Caki2 (cell line): Measurements from ENCODE around the gene TAC1. TPM values are rescaled to one million over a fixed set of nuclear protein-coding genes. Genes with fewer than 3 reads are reported as not detected.
"Not testable (repeated sequence)": the region's sequence is repeated elsewhere in the genome, so short reads cannot be mapped to it uniquely, and the experiment has no call there.

Experiments used
- DNase-seq: peaks from one replicate; pipeline ENCODE4 v3.0.0-alpha.2; 2015; ENCODE audit warnings: low read depth
- in situ Hi-C: cut with HindIII; loops from 2 replicates; pipeline ENCODE4 v1.10.0; 2016; ENCODE audit warnings: low sequenced_read_pairs, low pct_unique_long_range_greater_than_20kb, mixed read lengths
- total RNA-seq: library from RNA; depleted of rRNA; stranded (reverse); fragments of >200 nt; shearing (Covaris generic); gene quantifications from 2 replicates; pipeline ENCODE4 v1.2.3, GENCODE V29; 2014; ENCODE audit warnings: low replicate concordance; rRNA removed

TAC1 gene
- not detected in 2 replicates for total RNA-seq

DNA sequence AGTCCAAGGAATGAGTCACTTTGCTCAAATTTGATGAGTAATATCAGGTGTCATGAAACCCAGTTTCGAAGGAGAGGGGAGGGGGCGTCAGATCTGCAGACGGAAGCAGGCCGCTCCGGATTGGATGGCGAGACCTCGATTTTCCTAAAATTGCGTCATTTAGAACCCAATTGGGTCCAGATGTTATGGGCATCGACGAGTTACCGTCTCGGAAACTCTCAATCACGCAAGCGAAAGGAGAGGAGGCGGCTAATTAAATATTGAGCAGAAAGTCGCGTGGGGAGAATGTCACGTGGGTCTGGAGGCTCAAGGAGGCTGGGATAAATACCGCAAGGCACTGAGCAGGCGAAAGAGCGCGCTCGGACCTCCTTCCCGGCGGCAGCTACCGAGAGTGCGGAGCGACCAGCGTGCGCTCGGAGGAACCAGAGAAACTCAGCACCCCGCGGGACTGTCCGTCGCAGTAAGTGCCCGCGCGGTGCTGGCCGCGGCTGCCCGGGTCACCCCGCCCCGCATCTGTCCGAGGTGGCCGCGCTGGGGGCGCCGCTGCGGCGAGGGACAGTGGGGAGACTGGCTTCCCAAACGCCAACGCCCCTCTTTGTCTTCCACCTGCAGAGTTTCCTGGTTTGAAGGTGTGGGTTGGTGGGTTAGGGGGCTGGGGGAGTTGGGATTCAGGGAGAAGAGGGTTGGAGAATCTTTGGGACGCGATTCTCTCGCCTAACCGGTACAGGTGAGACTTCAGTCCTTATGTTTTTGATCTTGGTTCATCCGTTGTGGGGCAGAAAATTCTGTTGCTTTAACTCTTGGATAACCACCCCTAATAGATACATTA lies at the start of gene TAC1:
Gene TAC1, plus strand, starts transcription at position 351 of the 829 bp plus-strand sequence. CDS start 527 bp downstream, outside the sequence.
- no peak for DNase-seq
- in situ Hi-C loops, result no loop called here

- DNase-seq, result no peak
- in situ Hi-C loops, result no loop called here
These were observed 45.9 kb upstream of the TAC1 start for GRCh38 chr7:97685952-97686351.

GRCh38 chr7:97693586-97693985 lies 38.3 kb upstream of the TAC1 start:
- DNase-seq, result no peak
- in situ Hi-C loops, result no loop called here

DNA sequence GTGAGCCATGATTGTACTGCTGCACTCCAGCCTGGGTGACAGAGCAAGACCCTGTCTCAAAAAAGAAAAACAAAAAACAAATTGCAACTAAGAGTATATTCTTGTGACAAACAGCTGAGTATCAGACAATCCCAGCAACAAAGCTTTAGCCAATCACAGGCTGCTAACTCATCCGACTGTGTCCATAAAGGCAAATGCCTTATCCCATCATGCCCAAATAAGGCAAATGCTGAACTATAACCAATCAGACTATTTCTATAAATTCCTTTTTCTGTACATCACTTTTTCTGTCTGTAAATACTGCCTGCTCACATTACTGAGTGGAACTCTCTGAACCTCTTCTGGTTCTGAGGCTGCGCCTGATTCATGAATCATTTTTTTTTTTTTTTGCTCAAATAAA lies 37.5 kb upstream of the TAC1 start:
- DNase-seq, result no peak
- in situ Hi-C loops, result no loop called here

DNA sequence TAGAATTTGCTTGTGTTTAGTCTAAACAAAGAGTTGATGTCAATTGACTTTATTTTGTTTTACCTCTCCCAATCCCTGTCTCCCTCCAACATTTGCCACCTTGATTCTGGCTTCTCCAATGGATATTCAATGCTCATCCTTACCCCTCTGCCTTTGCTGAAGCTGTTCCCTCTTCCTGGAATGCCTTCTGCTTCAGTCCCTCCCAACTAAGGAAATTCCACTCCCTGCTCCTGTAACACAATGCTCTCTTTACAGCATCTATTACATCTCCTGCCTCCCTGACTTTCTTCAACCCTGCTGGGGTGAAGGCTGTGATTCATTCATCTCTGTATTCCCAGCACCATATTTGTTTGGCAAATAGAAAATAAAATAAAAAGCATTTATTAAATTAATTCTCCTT lies 34.5 kb upstream of the TAC1 start:
- in situ Hi-C loops, result no loop called here
- no peak for DNase-seq

DNA sequence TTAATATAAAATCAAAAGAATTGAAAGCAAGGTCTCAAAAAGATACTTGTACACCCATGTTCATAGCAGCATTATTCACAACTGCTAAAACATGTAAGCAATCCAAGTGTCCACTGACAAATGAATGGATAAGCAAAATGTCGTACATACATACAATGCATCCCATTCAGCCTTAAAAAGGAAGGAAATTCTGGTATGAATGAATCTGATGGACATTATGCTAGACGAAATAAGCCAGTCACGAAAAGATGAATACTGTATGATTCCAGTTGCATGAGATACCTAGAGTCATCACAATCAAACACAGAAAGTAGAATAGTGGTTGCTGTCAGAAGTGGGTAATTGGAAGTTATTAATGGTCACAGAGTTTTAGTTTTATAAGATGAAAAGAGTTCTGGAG lies 9.5 kb upstream of the TAC1 start:
- in situ Hi-C loops, result no loop called here
- no peak for DNase-seq

DNA sequence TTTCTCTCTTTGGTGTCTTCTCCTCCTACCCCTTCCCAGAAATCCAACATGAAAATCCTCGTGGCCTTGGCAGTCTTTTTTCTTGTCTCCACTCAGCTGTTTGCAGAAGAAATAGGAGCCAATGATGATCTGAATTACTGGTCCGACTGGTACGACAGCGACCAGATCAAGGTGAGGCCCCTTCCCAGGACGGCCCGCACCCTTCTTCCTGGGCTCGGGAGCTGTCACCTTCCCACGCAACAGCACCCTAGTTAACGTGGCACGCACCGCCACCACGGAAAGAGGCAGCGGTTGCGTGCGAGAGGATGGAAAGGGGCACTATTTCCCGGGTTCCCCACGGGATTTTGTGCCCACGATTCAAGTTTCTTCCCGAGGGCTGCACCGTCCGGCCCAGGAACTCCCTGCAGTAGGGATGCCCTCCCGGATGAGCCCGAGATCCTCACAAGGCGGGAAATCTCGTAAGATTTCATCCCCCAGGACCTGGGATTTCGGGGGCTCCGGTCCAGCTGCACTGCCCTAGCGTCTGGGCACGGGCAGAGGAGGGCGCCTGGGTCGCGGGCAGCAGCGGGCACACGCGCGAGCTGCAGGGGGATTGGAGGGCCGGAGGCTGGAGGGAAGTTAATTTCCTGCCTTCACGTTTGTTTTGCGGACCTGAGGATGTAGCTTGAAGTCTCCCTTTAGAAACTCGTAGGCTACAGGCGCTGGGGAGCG lies 834 bp downstream of the TAC1 start:
- DNase-seq, result no peak
- in situ Hi-C loops, result no loop called here

- in situ Hi-C loops, result no loop called here
- DNase-seq, result no peak
These were observed 1.6 kb downstream of the TAC1 start for GRCh38 chr7:97733276-97734161.

DNA sequence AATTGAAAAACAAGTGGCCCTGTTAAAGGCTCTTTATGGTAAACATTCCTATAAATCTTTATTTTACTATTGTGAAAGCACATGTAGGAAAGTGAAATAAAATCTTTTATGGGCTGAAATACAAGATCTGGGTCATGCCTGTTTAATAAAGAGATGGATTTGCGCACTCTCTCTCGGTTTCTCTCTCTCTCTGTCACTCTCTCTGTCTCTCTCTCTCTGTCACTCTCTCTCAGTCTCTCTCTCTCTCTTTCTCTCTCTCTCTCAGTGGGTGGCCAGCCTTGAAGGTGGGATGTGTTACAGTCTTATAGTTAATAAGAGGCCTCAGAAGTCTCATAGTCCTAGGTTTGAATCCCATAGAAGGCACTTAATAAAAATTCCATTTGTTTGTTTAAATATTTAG lies 2.4 kb downstream of the TAC1 start:
- in situ Hi-C loops, result no loop called here
- no peak for DNase-seq

- DNase-seq, result no peak
- in situ Hi-C loops, result no loop called here
These were observed 3.2 kb downstream of the TAC1 start for GRCh38 chr7:97735075-97735474.

DNA sequence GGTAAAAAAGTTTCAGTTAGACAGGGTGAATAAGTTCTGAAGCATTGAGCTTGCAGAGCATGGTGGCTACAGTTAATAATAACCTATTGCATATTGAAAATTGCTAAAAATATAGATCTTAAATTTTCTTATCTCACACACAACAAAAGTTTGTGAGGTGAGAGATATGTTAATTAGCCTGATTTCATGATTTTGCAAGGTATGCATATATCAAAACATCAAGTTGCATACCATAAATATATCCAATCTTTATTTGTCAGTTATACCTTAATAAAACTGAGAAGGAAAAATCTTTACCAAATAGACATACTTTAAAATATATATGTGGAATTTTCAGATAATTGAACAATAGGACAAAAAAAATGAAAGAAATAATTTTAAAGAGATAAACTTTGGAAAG lies 16.6 kb downstream of the TAC1 start:
- no peak for DNase-seq
- in situ Hi-C loops, result no loop called here

DNA sequence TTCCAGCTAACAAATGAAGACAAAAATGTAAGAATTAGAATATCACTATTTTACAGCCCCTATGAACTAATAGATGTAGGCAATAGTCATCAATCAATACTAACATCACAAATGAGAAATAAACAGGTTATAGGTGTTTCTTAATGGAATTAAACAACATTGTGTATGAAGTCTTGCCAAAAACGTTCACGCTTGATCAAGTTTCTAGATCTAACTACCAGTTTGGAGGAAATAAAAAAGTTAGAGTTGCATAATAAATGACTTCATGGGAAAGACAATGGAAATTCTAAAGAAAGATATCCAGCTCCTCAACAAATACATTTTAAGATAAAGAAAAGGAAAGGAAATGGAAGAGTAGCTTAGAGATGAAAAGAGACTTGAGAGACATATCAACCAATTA lies 19.7 kb downstream of the TAC1 start:
- in situ Hi-C loops, result no loop called here
- no peak for DNase-seq

DNA sequence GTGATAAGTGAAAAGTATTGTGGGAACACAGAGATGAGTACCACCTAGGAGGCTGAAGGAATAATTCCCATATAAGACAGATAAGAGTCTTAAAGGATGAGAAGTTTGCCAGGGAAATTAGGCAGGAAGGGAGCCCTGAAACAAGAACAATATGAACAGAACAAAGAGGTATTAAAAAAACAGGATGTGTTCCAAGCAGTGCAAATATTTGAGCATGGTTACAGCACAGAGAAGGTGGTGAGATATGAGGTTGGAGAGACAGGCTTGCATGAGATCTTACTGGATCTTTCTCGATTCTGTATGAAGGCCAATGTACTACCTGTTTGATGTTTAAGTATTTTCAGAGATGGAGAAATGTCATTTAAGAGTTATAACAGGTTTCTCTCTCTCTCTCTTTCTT lies 20.3 kb downstream of the TAC1 start:
- in situ Hi-C loops, result no loop called here
- no peak for DNase-seq

GRCh38 chr7:97757824-97758223 lies 25.9 kb downstream of the TAC1 start:
- no peak for DNase-seq
- in situ Hi-C loops, result no loop called here

GRCh38 chr7:97770850-97771249 lies 39.0 kb downstream of the TAC1 start:
- in situ Hi-C loops, result no loop called here

GRCh38 chr7:97771576-97771975 lies 39.7 kb downstream of the TAC1 start:
- in situ Hi-C loops, result no loop called here
- peak; percentile 2 for DNase-seq

More at GRCh38 chr7:97770850-97771249, 39.0 kb downstream of the TAC1 start:
- DNase-seq, result peak; percentile 59

DNA sequence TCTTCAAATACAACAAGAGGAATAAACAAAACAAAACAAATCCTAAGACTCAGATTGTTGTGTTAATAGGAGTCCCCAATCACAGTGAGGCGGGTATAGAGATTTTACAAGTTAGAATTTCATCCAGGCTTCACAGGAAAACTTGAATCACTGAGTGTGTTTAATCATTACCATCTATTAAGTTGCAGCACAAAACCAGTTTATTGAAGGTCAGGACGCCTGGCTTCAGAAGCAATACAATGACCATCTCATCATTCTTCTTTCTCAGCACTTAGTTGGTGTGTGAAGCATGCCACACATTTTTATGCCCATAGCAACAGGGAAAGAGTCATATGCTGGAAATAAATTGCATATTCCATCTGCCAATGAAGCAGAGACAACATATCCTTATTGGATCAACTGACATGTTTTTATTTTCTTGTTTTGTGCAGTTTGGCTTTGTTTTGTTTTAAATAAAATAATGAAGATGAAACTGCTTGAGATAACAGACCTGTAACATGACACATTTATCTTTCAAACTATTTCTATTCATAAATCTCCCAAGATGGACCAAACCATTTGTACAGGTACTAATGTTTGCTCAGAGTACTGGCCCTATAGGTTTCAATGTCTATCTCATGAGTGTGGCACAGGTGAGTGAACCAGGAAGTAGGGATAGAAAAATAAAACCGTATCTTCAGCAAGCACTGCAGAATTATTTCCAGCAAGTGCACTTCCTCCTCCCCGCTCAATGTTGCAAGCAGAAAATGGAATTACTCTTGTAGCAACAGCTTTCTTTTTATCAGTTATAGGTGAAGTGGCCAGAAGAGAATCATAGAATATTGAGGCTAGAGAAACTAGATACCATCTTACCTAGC lies 40.4 kb downstream of the TAC1 start:
- DNase-seq, result peak; percentile 55

DNA sequence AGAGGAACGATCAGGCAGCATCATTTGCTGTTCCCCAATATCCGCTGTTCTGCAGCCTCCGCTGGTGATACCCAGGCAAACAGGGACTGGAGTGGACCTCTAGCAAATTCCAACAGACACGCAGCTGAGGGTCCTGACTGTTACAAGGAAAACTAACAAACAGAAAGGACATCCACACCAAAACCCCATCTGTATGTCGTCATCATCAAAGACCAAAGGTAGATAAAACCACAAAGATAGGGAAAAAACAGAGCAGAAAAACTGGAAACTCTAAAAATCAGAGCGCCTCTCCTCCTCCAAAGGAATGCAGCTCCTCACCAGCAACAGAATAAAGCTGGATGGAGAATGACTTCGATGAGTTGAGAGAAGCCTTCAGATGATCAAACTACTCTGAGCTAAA lies 54.5 kb downstream of the TAC1 start:
- in situ Hi-C loops, DNase-seq: not testable (repeated sequence)

More for the DNA sequence above, 40.4 kb downstream of the TAC1 start:
- in situ Hi-C loops, result no loop called here
